Measurements from ENCODE around the gene KLHL8.

Gene KLHL8

DNA sequence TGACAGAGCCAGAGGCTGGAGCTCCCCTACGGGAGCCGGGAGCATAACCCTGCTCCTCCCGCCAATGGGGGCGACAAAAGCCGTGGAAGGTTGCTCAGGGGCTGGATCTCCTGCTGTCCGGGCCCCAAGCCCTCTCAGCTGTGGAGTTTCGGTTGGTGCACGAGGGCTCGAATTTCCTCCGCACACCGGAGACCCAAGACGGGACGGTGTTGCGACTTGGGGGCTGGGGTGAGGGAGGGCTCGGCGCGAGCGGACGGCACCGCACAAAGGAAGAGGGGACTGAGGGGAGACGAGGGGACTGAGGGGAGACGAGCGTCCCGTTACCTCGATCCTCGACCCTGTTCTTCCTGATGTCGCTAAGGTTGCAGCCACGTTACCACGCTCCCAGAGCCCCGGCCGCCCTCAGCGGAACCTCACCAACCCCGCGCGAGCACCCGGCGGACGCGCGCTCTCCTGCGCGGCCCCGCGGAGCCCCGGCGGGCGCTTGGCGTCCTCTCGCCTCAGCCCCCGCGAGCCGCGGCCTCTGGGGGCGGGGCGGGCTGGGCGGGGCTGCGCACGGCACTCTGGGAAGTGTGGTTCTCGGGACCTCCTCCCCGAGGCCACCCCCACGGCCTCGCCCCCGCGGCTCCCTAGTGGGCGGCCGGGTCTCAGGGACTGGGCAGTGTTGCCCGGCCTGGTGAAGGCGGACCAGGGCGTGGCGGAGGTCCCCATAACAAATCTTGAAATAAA is at the start of gene KLHL8:
KLHL8 (minus strand) TSS at position 525 of the 729 bp plus-strand sequence. CDS start 25,079 bp downstream, outside the sequence.
- peak; percentile 76 to 80 for DNase-seq (ENCODE audit: low read depth in 2 of 2)

DNA sequence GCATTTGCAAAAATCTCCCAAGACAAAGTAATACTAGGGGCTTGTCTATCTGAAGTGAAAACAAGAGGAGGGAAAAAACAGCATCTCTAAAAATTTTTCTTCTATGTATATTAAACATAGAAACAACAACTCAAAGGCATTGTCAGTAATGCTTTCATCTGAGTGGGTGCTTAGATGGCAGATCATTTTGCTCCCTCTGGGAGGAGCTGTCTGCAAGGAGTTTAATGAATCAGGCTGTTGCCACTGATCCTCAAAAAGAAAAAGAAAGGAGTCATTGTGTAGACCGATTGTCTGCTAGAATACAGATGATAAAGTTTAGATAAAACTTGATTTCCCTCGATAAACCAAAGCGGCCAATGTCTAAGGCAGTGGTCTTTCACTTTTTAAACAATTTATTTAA is 49.7 kb upstream of the KLHL8 start:
- no peak for DNase-seq (ENCODE audit: low read depth in 2 of 2)

DNA sequence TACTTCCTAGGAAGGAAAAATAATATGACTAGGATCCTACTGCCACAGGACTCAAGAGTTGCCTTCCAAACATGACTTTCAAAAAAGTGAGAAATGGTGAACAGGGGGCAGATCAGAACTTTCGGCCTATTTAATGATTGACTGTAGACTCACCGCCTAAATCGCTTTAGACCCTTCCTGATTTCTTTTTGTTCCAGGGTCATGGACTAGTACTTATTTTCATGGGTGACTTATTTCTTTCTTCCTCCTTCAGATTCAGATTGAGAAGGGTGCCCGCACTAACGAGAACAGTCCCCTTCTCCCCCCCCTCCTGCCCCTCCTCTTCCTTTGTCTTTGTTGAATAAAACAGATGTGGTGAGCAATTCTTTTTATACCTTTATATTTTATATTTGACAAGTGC is 48.0 kb upstream of the KLHL8 start:
- DNase-seq (ENCODE audit: low read depth in 2 of 2): no peak

DNA sequence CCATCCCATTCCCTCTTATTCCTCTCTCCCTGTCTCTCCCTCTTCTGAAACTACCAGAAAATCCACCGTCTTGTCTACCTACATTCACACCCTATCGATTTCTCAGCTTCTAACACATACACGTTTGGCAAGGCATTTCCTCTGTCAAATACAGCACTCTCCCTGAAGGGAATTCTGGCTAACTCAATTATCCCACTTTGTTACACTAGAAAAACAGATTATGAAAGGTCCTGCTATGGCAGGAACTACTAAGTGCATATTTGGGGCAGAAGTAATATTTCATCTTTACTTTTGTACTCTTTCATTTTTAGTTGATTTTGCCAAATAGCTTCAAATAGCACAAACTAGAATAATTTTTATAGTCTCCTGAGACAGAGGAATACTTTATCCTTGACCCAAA is 46.6 kb upstream of the KLHL8 start:
- DNase-seq (ENCODE audit: low read depth in 2 of 2): no peak

DNA sequence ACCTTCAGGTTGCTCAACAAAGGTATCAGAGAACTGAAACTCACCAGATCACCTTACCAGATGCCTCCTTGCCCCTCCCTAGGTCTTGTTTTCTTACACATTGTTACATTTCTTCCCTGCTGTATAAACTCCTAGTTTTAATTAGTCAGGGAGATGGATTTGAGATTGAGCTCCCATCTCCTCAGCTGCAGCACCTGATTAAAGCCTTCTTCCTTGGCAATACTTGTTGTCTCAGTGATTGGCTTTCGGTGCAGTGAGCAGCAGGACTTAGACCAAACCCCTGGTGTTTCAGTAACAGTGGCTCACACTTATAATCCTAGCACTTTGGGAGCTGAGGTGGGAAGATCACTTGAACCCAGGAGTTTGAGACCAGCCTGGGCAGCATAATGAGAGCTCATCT is 42.5 kb upstream of the KLHL8 start:
- no peak for DNase-seq (ENCODE audit: low read depth in 2 of 2)

DNA sequence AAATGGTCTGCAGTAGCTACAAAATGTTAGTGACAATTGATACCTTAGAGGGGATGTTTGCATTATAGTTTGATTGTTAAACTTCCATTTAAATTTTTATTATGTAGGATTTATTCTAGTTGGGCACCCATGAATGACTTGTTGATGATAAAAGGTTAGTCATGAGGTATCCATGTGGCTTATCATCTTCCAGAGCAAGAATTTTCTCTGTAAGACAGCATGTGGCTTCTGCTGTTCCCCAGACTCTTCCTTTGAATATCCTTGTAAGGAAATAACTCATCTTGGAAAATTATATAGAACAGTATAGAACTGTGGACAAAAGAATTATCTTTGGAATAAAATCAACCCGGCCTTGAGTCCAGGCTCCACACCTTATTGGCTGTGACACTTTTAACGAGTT is 40.1 kb upstream of the KLHL8 start:
- no peak for DNase-seq (ENCODE audit: low read depth in 2 of 2)

DNA sequence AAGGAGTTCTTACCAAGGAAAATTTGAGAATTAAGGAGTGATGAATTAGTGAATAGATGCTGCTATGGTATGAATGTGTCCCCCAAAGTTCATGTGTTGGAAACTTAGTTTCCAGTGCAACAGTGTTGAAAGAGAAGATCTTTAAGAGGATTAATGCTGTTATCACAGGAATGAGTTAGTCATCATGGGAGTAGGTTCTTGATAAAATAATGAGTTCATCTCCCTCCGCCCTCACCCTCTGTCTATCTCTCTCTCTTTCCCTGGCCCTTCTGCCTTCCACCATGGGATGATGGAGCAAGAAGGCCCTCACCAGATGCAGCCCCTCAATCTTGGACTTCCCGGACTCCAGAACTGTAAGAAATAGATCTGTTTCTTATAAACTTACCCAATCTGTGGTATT is 38.3 kb upstream of the KLHL8 start:
- DNase-seq (ENCODE audit: low read depth in 2 of 2): no peak

DNA sequence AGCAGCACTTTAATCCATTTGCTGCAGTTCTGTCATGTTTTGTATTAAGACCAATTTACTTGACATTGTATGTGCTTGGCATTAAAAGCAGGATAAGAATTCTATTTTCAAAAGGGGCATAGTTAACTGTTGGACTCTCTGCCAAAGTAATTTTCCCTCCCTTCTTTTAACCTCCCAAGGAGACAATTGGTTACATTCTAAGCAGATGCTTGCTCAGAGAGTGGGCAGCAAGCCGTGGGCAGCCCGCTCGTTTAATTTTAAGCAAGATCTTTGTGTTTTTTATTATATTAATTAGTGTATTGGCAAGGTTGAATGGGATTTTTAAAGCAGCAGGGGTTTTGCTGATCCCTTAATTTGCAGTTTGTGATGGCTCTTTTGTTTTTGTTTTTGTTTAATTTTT is 37.1 kb upstream of the KLHL8 start:
- DNase-seq (ENCODE audit: low read depth in 2 of 2): no peak

DNA sequence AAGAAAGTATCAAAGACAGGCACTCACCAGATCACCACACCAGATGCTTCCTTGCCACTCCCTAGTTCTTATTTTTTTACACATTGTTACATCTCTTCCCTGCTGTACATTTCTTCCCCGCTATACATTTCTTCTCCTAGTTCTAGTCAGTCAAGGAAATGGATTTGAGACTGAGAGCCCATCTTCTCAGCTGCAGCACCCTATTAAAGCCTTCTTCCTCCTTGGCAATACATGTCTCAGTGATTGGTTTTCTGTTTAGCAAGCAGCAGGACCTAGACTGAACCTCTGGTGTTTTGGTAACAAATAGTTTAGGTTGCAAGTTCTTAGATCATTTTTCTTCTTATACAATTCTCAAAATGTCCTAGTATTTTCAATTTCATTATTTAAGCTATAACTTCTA is 35.3 kb upstream of the KLHL8 start:
- no peak for DNase-seq (ENCODE audit: low read depth in 2 of 2)

DNA sequence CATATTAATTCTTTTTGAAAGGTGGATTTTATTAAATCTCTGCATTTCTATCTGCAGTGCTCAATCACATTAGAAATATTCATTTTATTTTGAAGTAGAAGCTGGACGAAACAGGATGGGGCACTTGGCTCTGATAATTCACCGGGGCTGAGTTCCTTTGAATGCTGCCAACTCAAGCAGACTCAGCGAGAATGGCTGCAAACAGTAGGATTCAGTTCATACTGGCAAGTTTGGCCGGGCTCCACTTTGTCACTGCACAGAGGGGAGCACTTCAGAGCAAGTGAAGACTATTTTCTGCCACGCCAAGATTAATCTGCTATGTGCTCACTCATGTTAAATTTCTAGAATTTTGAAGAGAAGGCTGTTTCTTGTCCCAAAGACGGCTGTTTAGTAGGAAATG is 30.7 kb upstream of the KLHL8 start:
- DNase-seq (ENCODE audit: low read depth in 2 of 2): no peak

DNA sequence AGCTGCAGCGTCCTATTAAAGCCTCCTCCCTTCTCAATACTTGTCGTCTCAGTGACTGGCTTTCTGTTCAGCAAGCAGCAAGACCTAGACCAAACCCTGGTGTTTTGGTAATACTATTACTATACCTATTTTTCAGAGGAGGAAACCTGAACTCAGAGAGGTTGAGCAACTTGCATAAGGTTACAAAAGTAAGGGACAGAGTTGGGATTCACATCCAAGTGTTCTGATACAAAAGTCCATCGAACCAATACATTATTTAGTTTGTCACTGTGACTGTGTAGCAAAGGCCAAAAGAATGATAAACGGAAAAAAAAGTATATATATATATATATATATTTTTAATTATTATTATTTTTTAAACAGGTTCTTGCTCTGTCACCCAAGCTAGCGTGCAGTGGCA is 29.9 kb upstream of the KLHL8 start:
- no peak for DNase-seq (ENCODE audit: low read depth in 2 of 2)

DNA sequence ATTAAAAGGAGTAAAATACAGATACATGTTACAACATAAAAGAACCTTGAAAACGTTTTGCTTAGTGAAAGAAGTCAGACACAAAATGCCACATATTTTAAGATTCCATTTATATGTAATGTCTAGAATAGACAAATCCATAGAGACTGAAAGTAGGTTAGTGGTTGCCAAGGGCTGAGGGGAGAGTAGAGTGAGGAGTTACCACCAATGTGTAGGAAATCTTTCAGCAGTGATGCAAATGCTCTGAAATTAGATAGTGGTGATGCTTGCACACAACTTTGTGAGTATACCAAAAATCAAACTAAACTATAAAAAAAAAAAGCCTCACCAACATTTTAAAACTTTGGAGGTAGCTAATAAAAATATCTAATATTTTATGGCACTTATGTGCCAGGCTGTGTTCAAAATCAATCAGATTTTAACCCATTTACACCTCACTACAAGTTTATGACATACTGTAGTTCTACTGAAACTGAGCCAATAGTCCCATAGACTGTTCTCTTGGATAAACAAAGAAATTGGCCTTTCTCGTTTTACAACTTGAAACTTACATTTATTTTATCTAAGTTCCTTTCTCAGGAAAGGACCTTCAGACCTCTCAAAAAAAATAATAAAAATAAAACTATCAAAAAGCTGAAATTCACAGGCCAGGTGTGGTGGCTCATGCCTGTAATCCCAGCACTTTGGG is 29.1 kb upstream of the KLHL8 start:
- no peak for DNase-seq (ENCODE audit: low read depth in 2 of 2)

DNA sequence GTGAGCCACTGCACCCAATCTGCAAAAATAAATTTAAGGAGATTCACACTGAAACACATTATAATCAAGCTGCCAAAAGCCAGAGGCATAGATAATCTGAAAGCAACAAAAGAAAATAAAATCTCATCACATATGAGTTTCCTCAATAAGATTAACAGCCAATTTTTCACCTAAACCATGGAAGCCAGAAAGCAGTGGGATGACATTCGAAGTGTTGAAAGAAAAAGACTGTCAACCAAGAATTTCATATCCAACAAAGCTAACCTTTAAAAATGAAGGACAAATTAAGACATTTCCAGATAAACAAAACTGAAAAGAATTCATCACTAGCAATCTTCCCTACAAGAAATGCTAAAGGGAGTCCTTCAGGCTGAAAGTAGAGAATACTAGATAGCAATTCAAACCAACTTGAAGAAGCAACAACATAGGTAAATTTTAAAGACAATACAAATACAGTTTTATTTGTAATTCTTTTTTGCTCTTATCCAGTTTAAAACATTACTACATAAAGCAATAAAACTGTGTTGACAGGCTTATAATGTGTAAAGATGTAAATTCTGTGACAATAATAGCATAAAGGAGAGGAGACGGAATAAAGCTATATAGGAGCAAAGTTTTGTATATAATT is 23.1 kb upstream of the KLHL8 start:
- DNase-seq (ENCODE audit: low read depth in 2 of 2): no peak

DNA sequence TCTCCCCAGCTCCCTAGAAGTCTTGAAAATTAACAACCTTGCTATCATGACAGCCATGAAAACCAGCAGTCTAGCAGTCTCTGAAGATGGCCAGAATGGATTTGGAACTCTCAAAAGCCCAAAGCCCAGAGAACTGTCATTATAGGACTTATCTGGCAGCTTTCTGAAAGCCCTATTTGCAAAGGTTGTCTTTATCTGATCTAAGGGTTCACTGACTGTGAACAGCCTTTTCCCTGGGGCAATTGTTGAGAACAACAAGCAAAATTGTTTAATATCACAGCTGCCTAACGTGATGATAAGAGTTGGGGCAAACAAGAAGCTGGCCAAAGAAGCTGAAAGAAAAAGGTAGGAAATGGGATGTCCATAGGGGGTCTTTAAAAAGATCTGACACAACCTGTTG is 20.9 kb upstream of the KLHL8 start:
- DNase-seq (ENCODE audit: low read depth in 2 of 2): no peak

DNA sequence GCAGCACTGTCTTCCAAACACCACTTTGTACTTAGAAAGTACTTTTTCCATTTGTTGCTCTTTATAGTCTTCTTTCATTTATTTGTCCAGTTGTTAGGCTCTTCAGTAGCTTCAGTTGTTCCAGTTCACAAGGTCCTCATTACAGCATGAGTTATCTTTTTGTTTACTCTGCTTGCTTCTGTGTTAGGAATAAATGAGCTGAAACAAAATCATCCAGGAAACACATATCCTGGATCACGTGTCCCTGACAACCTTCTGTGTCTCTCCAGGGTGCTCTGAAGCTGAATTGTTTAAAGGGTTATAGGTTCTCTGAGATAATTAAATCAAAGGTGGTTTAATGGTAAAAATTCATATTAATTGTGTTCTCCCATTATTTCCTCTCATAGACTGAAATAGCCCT is 19.9 kb upstream of the KLHL8 start:
- DNase-seq (ENCODE audit: low read depth in 2 of 2): no peak

DNA sequence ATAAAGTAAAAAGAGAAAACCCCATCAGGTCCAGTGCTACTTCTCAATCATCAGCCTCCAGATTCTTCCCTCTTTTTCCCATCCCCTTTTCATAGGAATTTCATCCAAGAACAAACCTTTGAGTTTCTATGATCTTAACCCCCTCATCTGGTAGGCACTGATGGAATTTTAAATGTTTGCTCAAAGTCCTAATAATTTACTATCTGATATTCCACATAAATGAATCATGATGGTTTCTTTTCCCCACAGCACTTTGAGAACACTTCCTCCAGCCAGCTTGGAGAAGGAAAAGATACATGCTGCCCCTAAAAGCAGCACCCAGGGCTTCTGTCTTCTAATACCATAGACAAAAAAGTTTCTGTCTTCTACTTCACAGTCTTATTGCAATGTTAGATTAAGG is 19.4 kb upstream of the KLHL8 start:
- no peak for DNase-seq (ENCODE audit: low read depth in 2 of 2)

DNA sequence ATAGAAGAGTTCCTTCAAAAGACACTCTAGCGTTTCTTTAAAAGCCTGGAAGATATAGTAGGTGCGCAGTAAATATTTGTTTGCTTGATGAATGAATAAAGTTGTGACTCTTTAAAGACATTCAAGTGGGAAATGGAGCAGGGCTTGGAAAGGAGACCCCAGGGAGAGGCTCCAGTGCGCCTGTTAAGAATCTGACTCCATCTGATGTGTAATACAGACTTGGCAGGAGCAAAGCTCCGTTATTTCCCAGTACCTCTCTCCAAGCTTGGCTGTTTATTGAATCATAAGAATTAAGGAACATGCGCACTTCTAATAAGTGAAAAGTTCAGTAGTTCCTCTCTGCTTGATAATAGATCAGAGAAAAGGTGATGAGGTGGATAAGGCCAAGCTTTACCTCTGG is 18.8 kb upstream of the KLHL8 start:
- DNase-seq (ENCODE audit: low read depth in 2 of 2): no peak

DNA sequence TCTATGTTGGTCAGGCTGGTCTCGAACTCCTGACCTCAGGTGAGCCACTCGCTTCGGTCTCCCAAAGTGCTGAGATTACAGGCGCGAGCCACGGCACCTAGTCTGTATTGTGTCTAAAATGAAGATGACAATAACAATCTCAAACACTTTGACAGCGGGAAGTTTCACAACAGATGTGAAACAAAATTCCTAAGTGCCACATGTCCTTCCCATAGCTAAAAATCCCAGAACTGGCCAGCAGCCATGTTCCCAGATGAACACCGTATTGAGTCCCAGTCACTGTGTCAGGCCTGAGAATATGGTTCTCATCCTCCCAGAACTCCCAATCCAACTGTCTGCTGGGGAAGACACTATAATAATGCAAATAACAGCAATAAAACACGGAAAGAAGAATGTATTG is 16.4 kb upstream of the KLHL8 start:
- DNase-seq (ENCODE audit: low read depth in 2 of 2): no peak

DNA sequence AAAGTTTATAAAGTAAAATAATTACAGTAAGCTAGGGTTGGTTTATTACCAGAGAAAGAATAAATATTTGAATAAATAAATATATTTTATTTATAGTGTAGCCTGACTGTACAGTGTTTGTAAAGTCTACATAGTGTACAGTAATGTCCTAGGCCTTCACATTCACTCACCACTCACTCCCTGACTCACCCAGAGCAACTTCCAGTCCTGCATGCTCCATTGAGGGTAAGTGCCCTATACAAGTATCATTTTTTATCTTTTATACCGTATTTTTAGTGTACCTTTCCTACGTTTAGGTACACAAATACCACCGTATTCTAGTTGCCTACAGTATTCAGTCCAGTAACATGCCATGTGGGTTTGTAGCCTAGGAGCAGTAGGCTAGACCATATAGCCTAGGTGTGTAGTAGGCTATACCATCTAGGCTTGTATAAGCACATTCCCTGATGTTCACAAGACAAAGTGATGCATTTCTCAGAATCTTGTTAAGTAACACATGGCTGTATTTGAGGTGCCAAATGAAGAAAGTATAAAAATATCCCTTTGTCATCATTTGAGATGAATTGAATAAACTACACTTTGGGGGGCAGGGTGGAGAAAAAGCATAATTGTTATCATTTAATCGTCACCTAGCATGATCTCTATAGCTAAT is 14.7 kb upstream of the KLHL8 start:
- DNase-seq (ENCODE audit: low read depth in 2 of 2): no peak

DNA sequence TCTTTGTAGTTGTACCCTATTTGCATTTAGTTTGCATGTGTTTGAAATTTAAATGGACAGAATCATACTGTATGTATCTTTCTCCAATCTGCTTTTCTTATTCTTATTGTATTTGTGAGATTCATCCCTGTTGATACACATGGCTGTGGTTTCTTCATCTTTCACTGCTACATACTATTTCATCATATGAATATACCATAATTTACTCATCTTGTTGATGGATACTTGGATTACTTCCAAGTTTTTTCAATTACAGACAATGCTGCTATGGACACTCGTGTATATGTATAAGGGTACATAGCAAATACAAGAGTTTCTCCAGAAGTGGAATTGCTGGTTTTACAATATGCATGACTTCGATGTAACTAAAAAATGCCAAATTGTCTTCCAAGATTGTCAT is 11.8 kb upstream of the KLHL8 start:
- DNase-seq (ENCODE audit: low read depth in 2 of 2): no peak

DNA sequence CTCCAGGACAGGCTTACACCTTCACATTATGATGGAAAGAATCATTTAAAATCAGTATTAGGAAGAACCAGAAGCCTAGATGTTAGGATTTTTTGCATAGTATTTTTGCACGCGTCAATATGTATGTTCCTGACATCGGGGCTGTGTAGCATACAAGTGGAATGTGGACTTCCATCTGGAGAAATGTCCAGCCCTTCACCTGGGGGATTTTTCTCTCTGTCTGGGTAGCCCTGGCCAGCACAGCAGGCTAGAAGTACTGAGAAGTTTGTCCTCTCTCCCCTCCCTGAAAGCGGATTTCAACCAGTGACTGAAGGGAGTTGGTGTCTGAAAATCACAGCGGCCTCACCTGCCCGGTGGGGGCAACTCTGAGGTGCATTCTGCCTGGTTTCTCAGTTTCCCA is 10.4 kb upstream of the KLHL8 start:
- no peak for DNase-seq (ENCODE audit: low read depth in 2 of 2)

DNA sequence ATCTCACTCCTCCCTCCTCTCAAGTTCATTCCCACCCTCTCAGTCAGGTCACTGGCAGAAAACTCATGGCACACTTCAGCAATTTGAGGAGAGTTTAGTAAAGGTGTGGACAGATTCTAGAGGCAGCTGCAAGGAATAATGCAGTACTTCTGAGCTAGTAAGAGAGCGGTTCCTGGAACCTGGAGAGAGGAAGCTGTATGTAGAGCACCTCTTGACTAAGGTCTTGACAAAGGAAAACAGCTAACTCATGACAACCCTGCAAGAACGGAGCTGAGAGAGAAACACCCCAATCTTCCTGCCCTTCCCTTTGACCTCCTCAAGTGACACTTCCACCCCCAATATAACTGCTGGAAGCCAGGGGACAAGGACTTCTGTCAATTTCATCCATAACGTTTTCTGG is 9.6 kb upstream of the KLHL8 start:
- DNase-seq (ENCODE audit: low read depth in 2 of 2): no peak

Measured in stimulated activated CD8-positive, alpha-beta memory T cell treated with anti-CD3 and anti-CD28 coated beads, Interleukin-15, amount 100 ng/mL, for 4 hours (primary cell).